Ishikawa (cell line): ENCODE measurements around the gene PRM1.

ENCODE experiments used
- EP300 ChIP-seq: IDR thresholded peaks from 2 replicates; pipeline ENCODE4 v1.6.1; 2012; ENCODE audit warnings: borderline replicate concordance
- TF ChIP-seq, protein P1 (sequence below): IDR thresholded peaks from 2 replicates; pipeline ENCODE4 v1.6.1; 2012
- TF ChIP-seq, protein P2 (sequence below): IDR thresholded peaks from 2 replicates; pipeline ENCODE4 v1.6.1; 2012; ENCODE audit warnings: low read depth, mild to moderate bottlenecking

DNA sequence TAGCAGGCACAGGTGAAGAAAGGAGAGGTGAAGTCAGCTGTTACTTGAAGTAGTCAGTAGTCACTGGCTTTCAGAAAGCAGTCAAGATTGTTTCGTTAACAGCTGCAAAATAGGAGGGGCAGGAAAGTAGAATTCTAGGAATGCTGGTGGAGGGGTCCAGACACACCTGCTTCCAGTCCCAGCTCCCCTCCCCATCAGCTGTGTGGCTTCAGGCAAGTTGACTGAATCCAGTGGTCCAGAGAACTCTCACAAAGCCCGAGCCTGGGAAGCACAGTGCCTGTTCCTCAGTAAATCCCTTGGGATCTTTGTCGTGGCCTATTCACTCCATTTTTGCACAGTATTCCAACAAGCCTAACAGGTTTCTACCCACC, 20.5 kb downstream of the PRM1 start:
- TF ChIP-seq, protein P1, sequence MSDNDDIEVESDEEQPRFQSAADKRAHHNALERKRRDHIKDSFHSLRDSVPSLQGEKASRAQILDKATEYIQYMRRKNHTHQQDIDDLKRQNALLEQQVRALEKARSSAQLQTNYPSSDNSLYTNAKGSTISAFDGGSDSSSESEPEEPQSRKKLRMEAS, result no peak
- no peak for TF ChIP-seq EP300
- TF ChIP-seq, protein P2, sequence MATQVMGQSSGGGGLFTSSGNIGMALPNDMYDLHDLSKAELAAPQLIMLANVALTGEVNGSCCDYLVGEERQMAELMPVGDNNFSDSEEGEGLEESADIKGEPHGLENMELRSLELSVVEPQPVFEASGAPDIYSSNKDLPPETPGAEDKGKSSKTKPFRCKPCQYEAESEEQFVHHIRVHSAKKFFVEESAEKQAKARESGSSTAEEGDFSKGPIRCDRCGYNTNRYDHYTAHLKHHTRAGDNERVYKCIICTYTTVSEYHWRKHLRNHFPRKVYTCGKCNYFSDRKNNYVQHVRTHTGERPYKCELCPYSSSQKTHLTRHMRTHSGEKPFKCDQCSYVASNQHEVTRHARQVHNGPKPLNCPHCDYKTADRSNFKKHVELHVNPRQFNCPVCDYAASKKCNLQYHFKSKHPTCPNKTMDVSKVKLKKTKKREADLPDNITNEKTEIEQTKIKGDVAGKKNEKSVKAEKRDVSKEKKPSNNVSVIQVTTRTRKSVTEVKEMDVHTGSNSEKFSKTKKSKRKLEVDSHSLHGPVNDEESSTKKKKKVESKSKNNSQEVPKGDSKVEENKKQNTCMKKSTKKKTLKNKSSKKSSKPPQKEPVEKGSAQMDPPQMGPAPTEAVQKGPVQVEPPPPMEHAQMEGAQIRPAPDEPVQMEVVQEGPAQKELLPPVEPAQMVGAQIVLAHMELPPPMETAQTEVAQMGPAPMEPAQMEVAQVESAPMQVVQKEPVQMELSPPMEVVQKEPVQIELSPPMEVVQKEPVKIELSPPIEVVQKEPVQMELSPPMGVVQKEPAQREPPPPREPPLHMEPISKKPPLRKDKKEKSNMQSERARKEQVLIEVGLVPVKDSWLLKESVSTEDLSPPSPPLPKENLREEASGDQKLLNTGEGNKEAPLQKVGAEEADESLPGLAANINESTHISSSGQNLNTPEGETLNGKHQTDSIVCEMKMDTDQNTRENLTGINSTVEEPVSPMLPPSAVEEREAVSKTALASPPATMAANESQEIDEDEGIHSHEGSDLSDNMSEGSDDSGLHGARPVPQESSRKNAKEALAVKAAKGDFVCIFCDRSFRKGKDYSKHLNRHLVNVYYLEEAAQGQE, result no peak
